Breast epithelium (tissue), 3 donors: ENCODE measurements around the gene LIMCH1.

Source experiments
- POLR2A ChIP-seq: fragments of 450-650 bp; IDR thresholded peaks from one replicate; pipeline ENCODE4 v1.6.1; 2016; ENCODE audit warnings: antibody characterized with exemption, mild to moderate bottlenecking, moderate library complexity
- POLR2AphosphoS5 ChIP-seq, 3 donors: sonication (generic); formaldehyde crosslinking; IDR thresholded peaks; one replicate each; pipeline ENCODE4 v1.6.1; 2017; ENCODE audit warnings: antibody characterized with exemption in 3 of 3
- TF ChIP-seq, protein P1 (sequence below), 3 donors: fragments of 450-650 bp; IDR thresholded peaks; one replicate each; pipeline ENCODE4 v1.5.1; 2016 to 2017; ENCODE audit warnings: antibody characterized with exemption in 3 of 3, mild to moderate bottlenecking in 3 of 3, moderate library complexity in 3 of 3

DNA sequence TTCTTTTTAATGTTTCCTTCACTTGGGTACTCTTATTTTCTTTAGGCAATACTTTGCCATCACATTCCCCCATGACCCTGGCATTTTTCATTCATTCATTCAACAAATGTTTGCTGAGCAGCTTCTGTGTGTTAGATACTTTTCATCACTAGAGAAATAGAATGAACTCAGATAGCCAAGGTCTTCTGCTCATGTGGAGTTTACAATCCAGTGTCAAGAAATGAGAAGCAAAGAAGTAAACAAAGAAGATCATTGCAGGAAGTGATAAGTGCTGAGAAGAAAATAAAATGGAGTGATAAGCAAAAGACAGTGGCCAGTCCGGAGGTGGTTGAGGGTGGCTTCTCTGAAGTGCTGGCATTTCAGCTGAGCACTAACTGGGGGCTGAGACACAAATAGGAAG, 63.1 kb downstream of the LIMCH1 start:
- TF ChIP-seq POLR2A (no peak), POLR2AphosphoS5 (IDR thresholded peaks at IDR 0.05) (no peak)
- TF ChIP-seq, protein P1, sequence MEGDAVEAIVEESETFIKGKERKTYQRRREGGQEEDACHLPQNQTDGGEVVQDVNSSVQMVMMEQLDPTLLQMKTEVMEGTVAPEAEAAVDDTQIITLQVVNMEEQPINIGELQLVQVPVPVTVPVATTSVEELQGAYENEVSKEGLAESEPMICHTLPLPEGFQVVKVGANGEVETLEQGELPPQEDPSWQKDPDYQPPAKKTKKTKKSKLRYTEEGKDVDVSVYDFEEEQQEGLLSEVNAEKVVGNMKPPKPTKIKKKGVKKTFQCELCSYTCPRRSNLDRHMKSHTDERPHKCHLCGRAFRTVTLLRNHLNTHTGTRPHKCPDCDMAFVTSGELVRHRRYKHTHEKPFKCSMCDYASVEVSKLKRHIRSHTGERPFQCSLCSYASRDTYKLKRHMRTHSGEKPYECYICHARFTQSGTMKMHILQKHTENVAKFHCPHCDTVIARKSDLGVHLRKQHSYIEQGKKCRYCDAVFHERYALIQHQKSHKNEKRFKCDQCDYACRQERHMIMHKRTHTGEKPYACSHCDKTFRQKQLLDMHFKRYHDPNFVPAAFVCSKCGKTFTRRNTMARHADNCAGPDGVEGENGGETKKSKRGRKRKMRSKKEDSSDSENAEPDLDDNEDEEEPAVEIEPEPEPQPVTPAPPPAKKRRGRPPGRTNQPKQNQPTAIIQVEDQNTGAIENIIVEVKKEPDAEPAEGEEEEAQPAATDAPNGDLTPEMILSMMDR (IDR thresholded peaks at IDR 0.05): no peak
